Esophagus muscularis mucosa (tissue), 4 donors: ENCODE results near the gene OSBPL10. TPM values are rescaled to one million over a fixed set of nuclear protein-coding genes. Genes with fewer than 3 reads are reported as not detected.

Experiments
- DNase-seq: peaks from one replicate; pipeline ENCODE4 v3.0.0-alpha.2; 2017; ENCODE audit errors: extremely low spot score
- H3K27ac ChIP-seq, 4 donors: fragments of 200-600 bp; sonication (generic); replicated peaks in 1 of 4; 1 replicate in 3 of 4; 2 replicates in 1 of 4; pipeline ENCODE4 v1.5.1; 2016 to 2019; ENCODE audit warnings: mild to moderate bottlenecking in 1 of 4
- H3K27me3 ChIP-seq, 4 donors: fragments of 200-600 bp; sonication (generic); one replicate each; pipeline versions ENCODE4 v1.5.1 to v1.6.0; 2016 to 2019
- H3K36me3 ChIP-seq, 4 donors: fragments of 200-600 bp; sonication (generic); one replicate each; pipeline ENCODE4 v1.5.1; 2016 to 2019
- H3K4me1 ChIP-seq, 4 donors: fragments of 200-600 bp; sonication (generic); one replicate each; pipeline ENCODE4 v1.5.1; 2016 to 2019
- H3K4me3 ChIP-seq, 4 donors: fragments of 200-600 bp; sonication (generic); 1 replicate in 2 of 4; 2 replicates in 2 of 4; pipeline ENCODE4 v1.5.1; 2016 to 2019; ENCODE audit warnings: mild to moderate bottlenecking in 4 of 4, moderate library complexity in 1 of 4
- H3K9me3 ChIP-seq, 4 donors: fragments of 200-600 bp; sonication (generic); 1 replicate in 3 of 4; 2 replicates in 1 of 4; pipeline ENCODE4 v1.5.1; 2016 to 2019
- EP300 ChIP-seq: sonication (generic); formaldehyde crosslinking; IDR thresholded peaks from one replicate; pipeline ENCODE4 v1.6.1; 2017; ENCODE audit warnings: antibody characterized with exemption
- POLR2A ChIP-seq: fragments of 450-650 bp; IDR thresholded peaks from one replicate; pipeline ENCODE4 v1.6.1; 2017; ENCODE audit warnings: antibody characterized with exemption, moderate library complexity, mild to moderate bottlenecking, low read depth
- POLR2AphosphoS5 ChIP-seq, 2 donors: sonication (generic); formaldehyde crosslinking; IDR thresholded peaks; one replicate each; pipeline ENCODE4 v1.6.1; 2017; ENCODE audit warnings: antibody characterized with exemption in 2 of 2
- WGBS: methylation state at CpG from one replicate; pipeline ENCODE4 v1.1.5; 2018; 5-methylcytosine and 5-hydroxymethylcytosine counted together
- intact Hi-C: fragments of 100-400 bp; cut with DNase I; formaldehyde crosslinking; loops from one replicate; pipeline ENCODE4 v1.15.1; 2023
- total RNA-seq, 4 donors: library from RNA; depleted of rRNA; stranded (reverse); fragments of >200 nt; gene quantifications; one replicate each; pipeline versions ENCODE4 v1.1.0 to v1.2.1, GENCODE V29; 2016
- TF ChIP-seq, protein P1 (sequence below), 3 experiments: fragments of 200-600 bp in 2 of 3; fragments of 450-650 bp in 1 of 3; sonication (generic) in 2 of 3; IDR thresholded peaks; one replicate each; pipeline ENCODE4 v1.5.1; 2017 to 2019; ENCODE audit warnings: antibody characterized with exemption in 3 of 3, mild to moderate bottlenecking in 2 of 3, moderate library complexity in 1 of 3

The OSBPL10 gene
- total RNA-seq, 4 donors from 2014 or later = 6.3 to 12.2 (median 7.6) TPM

DNA sequence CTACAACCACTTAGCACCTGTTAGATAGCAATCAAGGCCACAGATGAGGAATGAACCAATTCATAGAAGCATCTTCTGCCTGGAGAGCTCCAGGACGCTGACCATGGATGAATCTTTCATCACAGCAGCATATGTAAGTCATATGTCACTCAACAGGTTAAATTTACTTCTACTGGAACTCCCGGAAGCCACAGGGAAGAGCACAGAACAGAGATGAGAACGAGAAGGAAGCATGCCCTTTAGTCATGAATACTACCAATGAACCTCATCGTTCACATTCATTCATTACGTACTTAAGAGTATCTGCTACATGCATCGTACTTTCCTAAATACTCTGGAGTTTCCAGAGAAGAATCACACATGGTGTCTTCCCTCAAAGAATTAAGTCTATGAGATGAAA is 255.5 kb downstream of the OSBPL10 start:
- TF ChIP-seq POLR2A (no peak), POLR2AphosphoS5 (IDR thresholded peaks at IDR 0.05) (no peak), EP300 (no peak)
- TF ChIP-seq, protein P1, sequence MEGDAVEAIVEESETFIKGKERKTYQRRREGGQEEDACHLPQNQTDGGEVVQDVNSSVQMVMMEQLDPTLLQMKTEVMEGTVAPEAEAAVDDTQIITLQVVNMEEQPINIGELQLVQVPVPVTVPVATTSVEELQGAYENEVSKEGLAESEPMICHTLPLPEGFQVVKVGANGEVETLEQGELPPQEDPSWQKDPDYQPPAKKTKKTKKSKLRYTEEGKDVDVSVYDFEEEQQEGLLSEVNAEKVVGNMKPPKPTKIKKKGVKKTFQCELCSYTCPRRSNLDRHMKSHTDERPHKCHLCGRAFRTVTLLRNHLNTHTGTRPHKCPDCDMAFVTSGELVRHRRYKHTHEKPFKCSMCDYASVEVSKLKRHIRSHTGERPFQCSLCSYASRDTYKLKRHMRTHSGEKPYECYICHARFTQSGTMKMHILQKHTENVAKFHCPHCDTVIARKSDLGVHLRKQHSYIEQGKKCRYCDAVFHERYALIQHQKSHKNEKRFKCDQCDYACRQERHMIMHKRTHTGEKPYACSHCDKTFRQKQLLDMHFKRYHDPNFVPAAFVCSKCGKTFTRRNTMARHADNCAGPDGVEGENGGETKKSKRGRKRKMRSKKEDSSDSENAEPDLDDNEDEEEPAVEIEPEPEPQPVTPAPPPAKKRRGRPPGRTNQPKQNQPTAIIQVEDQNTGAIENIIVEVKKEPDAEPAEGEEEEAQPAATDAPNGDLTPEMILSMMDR (IDR thresholded peaks at IDR 0.05) = no peak
- H3K27ac ChIP-seq = no peak overlapping the region
- no peaks in the 10 kb centered on the region for H3K36me3 ChIP-seq
- no peak overlapping the region for H3K4me3 ChIP-seq
- 93% methylated on average over 6 of the region's 6 CpGs for WGBS
- intact Hi-C loops = no loop called here
- H3K4me1 ChIP-seq = no peaks in the 10 kb centered on the region
- no peaks in the 10 kb centered on the region for H3K9me3 ChIP-seq
- no peak for DNase-seq
- H3K27me3 ChIP-seq = no peaks in the 10 kb centered on the region

- Histone ChIP-seq H3K4me1 (no peaks in the 10 kb centered on the region), H3K9me3 (no peaks in the 10 kb centered on the region), H3K36me3 (no peaks in the 10 kb centered on the region), H3K4me3 (no peak overlapping the region), H3K27ac (no peak overlapping the region), H3K27me3 (no peaks in the 10 kb centered on the region)
- intact Hi-C loops = no loop called here
- DNase-seq = no peak
- 78% methylated on average over 4 of the region's 4 CpGs for WGBS
- TF ChIP-seq, protein P1 (IDR thresholded peaks at IDR 0.05) = peak in 1 of 3 experiments; percentile 13
- no peak for TF ChIP-seq EP300
Measured at GRCh38 chr3:31724651-31725050, 256.4 kb downstream of the OSBPL10 start.

DNA sequence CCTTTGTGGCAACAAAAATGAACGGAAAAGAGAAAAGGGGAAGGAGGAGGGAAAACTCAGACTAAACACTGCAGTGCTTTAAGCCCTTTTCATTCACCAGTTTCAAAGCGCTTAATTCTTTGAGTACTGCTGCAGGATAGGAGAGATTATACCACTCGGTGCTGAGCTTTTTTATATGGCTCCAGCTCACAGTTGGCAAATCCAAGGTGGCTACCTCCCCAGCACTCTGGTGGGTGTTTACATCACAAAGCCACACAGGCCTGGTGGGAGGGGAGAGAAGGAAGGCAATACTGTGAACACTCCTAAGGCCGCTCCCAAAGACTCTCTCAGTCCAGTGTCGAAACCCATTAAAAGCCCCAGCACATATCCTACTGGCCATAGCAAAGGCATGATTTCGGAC is 256.9 kb downstream of the OSBPL10 start:
- Histone ChIP-seq H3K27me3 (no peaks in the 10 kb centered on the region), H3K4me3 (no peak overlapping the region), H3K9me3 (no peaks in the 10 kb centered on the region), H3K4me1 (no peaks in the 10 kb centered on the region), H3K27ac (no peak overlapping the region), H3K36me3 (no peaks in the 10 kb centered on the region)
- DNase-seq = no peak
- intact Hi-C loops = no loop called here
- 84% methylated on average over 6 of the region's 6 CpGs for WGBS
- TF ChIP-seq POLR2A = no peak
- no peak for TF ChIP-seq EP300
- TF ChIP-seq, protein P1 (IDR thresholded peaks at IDR 0.05) = no peak
- TF ChIP-seq POLR2AphosphoS5 (IDR thresholded peaks at IDR 0.05) = no peak

DNA sequence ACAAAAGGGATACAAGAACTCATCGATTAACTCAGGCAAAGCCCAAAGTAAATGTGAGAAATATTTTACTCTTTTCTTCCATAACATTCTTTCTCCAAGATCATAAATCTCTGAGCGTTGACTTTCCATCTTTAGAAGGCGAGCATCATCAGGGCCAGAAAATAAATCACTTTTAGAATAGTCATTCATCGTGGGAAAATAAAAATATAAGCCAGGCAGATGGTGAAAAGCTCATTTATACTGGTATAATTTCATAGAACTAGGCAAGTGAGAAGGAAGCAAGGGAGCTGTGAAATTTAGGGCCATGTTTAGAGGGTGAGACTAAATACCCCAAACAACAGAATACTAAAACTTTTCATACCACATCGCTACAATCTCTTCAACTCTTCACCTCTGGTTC is 257.4 kb downstream of the OSBPL10 start:
- DNase-seq = no peak
- intact Hi-C loops = no loop called here
- TF ChIP-seq, protein P1 (IDR thresholded peaks at IDR 0.05) = no peak
- TF ChIP-seq POLR2A (no peak), POLR2AphosphoS5 (IDR thresholded peaks at IDR 0.05) (no peak), EP300 (no peak)
- no peak overlapping the region for H3K4me3 ChIP-seq
- no peaks in the 10 kb centered on the region for H3K27me3 ChIP-seq
- H3K36me3 ChIP-seq = no peaks in the 10 kb centered on the region
- H3K27ac ChIP-seq = no peak overlapping the region
- H3K9me3 ChIP-seq = no peaks in the 10 kb centered on the region
- no peaks in the 10 kb centered on the region for H3K4me1 ChIP-seq
- 71% methylated on average over 5 of the region's 5 CpGs for WGBS

- no peak overlapping the region for H3K4me3 ChIP-seq
- no peaks in the 10 kb centered on the region for H3K27me3 ChIP-seq
- H3K4me1 ChIP-seq = no peaks in the 10 kb centered on the region
- no peak overlapping the region for H3K27ac ChIP-seq
- 83% methylated on average over 3 of the region's 3 CpGs for WGBS
- DNase-seq = no peak
- TF ChIP-seq EP300 = no peak
- H3K36me3 ChIP-seq = no peaks in the 10 kb centered on the region
- intact Hi-C loops = no loop called here
- H3K9me3 ChIP-seq = no peaks in the 10 kb centered on the region
Measured at GRCh38 chr3:31721676-31722075, 259.4 kb downstream of the OSBPL10 start.
